Endothelial cell (in vitro differentiated cells): ENCODE data around the gene TNFAIP8. TPM values are rescaled to one million over a fixed set of nuclear protein-coding genes. Genes with fewer than 3 reads are reported as not detected.

Source experiments
- DNase-seq: peaks from one replicate; pipeline ENCODE4 v3.0.0; 2021; ENCODE audit warnings: low spot score
- H3K27ac Mint-ChIP-seq: one replicate; pipeline ENCODE4 v1.8.0; 2021; ENCODE audit warnings: mixed read lengths, inconsistent platforms; ENCODE audit not compliant: unreplicated experiment
- H3K27me3 Mint-ChIP-seq: one replicate; pipeline ENCODE4 v1.8.0; 2021; ENCODE audit warnings: mild to moderate bottlenecking, moderate library complexity, mixed read lengths, inconsistent platforms; ENCODE audit not compliant: unreplicated experiment
- H3K36me3 Mint-ChIP-seq: one replicate; pipeline ENCODE4 v1.8.0; 2021; ENCODE audit warnings: mild to moderate bottlenecking, low read depth, mixed read lengths, inconsistent platforms; ENCODE audit not compliant: unreplicated experiment
- H3K4me1 Mint-ChIP-seq: one replicate; pipeline ENCODE4 v1.8.0; 2021; ENCODE audit warnings: mild to moderate bottlenecking, mixed read lengths, inconsistent platforms; ENCODE audit not compliant: unreplicated experiment
- H3K4me3 Mint-ChIP-seq: one replicate; pipeline ENCODE4 v1.8.0; 2021; ENCODE audit warnings: mild to moderate bottlenecking, mixed read lengths, inconsistent platforms; ENCODE audit not compliant: unreplicated experiment
- H3K9me3 Mint-ChIP-seq: one replicate; pipeline ENCODE4 v1.8.0; 2021; ENCODE audit warnings: mixed read lengths, inconsistent platforms; ENCODE audit not compliant: unreplicated experiment
- CTCF ChIP-seq: fragments of 200-600 bp; sonication (generic); IDR thresholded peaks from one replicate; pipeline ENCODE4 v1.5.0; 2021; ENCODE audit warnings: antibody characterized with exemption; ENCODE audit not compliant: unreplicated experiment
- total RNA-seq: library from RNA; stranded (reverse); fragmentation: NEBNext Ultra II Directional; extraction: Animal tissue kit (Norgen Biotek cat#: 25700); gene quantifications from one replicate; pipeline ENCODE4 v1.2.1, GENCODE V29; 2021; ENCODE audit not compliant: unreplicated experiment

TNFAIP8 gene
- total RNA-seq, 1 donor from 2014 or later: 7.9 TPM

- Mint-ChIP-seq H3K27me3 (peaks cover 6% of the 10 kb centered on the region), H3K4me1 (peaks cover 13% of the 10 kb centered on the region), H3K27ac (no peak overlapping the region), H3K9me3 (no peaks in the 10 kb centered on the region), H3K36me3 (no peaks in the 10 kb centered on the region), H3K4me3 (no peak overlapping the region)
- no peak for TF ChIP-seq CTCF
- DNase-seq: no peak
Observed at GRCh38 chr5:119329666-119330065, 26.2 kb upstream of the TNFAIP8 start.

GRCh38 chr5:119330367-119331183, 25.2 kb upstream of the TNFAIP8 start:
- peaks cover 13% of the 10 kb centered on the region for H3K4me1 Mint-ChIP-seq
- TF ChIP-seq CTCF: no peak
- no peaks in the 10 kb centered on the region for H3K36me3 Mint-ChIP-seq
- H3K27ac Mint-ChIP-seq: no peak overlapping the region
- peaks cover 5% of the 10 kb centered on the region for H3K27me3 Mint-ChIP-seq
- no peaks in the 10 kb centered on the region for H3K9me3 Mint-ChIP-seq
- no peak overlapping the region for H3K4me3 Mint-ChIP-seq
- DNase-seq: no peak

- H3K27me3 Mint-ChIP-seq: peaks cover 2% of the 10 kb centered on the region
- H3K36me3 Mint-ChIP-seq: no peaks in the 10 kb centered on the region
- H3K9me3 Mint-ChIP-seq: no peaks in the 10 kb centered on the region
- H3K4me1 Mint-ChIP-seq: peaks cover 6% of the 10 kb centered on the region
- H3K27ac Mint-ChIP-seq: no peak overlapping the region
- no peak for TF ChIP-seq CTCF
- no peak overlapping the region for H3K4me3 Mint-ChIP-seq
- DNase-seq: no peak
Observed at GRCh38 chr5:119331566-119332095, 24.2 kb upstream of the TNFAIP8 start.

GRCh38 chr5:119332208-119332607, 23.6 kb upstream of the TNFAIP8 start:
- peaks cover 2% of the 10 kb centered on the region for H3K4me1 Mint-ChIP-seq

More at GRCh38 chr5:119332208-119332607, 23.6 kb upstream of the TNFAIP8 start:
- Mint-ChIP-seq H3K27me3 (peaks cover 2% of the 10 kb centered on the region), H3K9me3 (no peaks in the 10 kb centered on the region), H3K27ac (no peak overlapping the region), H3K4me3 (no peak overlapping the region), H3K36me3 (no peaks in the 10 kb centered on the region)
- no peak for DNase-seq
- no peak for TF ChIP-seq CTCF
